Measurements from ENCODE around the gene CHMP3. TPM values are rescaled to one million over a fixed set of nuclear protein-coding genes. Genes with fewer than 3 reads are reported as not detected.
"Not testable (repeated sequence)": the region's sequence is repeated elsewhere in the genome, so short reads cannot be mapped to it uniquely, and the experiment has no call there.

CHMP3 gene
- total RNA-seq, 2 experiments from 2014 or later = 35.0 to 35.8 TPM

DNA sequence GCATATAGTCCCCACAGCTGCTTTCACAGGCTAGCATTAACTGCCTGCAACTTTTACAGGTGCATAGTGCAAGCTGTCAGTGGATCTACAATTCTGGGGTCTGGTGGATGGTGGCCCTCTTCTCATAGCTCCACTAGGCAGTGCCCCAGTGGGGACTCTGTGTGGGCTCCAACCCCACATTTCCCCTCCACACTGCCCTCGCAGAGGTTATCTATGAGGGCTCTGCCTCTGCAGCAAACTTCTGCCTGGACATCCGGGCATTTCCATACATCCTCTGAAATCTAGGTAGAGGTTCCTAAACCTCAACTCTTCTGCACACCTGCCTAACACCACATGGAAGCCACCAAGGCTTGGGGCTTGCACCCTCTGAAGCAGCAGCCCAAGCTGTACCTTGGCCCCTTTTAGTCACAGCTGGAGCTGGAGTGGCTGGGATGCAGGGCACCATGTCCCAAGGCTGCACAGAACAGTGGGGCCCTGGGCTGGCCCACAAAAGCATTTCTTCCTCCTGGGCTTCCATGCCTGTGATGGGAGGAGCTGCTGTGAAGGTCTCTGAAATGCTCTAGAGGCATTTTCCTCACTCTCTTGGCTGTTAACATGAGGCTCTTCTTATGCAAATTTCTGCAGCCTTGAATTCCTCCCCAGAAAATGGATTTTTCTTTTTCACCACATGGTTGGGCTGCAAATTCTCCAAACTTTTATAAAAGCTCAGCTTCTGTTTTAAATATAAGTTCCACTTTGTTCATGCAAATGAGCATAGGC lies 62.7 kb downstream of the CHMP3 start:
- no peak overlapping the region for H3K27ac Mint-ChIP-seq
- peaks cover 30% of the 10 kb centered on the region for H3K9me3 Mint-ChIP-seq (ENCODE audit: low read depth)
- H3K27me3 Mint-ChIP-seq = no peaks in the 10 kb centered on the region

DNA sequence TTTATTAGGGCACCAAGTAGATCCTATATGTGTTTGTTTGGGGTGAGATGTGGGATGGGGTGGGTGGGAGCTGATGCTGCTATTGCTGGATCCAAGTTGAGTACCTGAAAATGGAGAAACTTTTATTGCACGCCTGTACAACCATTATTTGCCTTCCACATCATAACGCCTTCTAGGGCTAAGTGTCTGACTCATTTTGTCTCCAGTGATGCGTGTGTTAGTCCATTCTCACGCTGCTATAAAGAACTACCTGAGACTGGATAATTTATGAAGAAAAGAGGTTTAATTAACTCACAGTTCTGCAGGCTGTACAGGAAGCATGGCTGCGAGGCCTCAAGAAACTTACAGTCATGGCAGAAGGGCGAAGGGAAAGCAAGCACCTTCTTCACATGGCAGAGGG lies 63.9 kb downstream of the CHMP3 start:
- Mint-ChIP-seq H3K27ac (peak overlapping the region; percentile 19), H3K36me3 (ENCODE audit: low read depth) (peaks cover 96% of the 10 kb centered on the region), H3K4me3 (no peak overlapping the region), H3K9me3 (ENCODE audit: low read depth) (peaks cover 32% of the 10 kb centered on the region), H3K27me3 (no peaks in the 10 kb centered on the region), H3K4me1 (peaks cover 22% of the 10 kb centered on the region)
- intact Hi-C loops (cut with DNase I, micrococcal nuclease) = no loop called here
- ChIA-PET CTCF (no interaction called here), POLR2A (no interaction called here)
- ATAC-seq (peak; percentile 36), DNase-seq (no peak)

More for the DNA sequence above, 62.7 kb downstream of the CHMP3 start:
- ChIA-PET CTCF (no interaction called here), POLR2A (no interaction called here)
- H3K36me3 Mint-ChIP-seq (ENCODE audit: low read depth) = peaks cover 95% of the 10 kb centered on the region
- peak; percentile 16 for DNase-seq
- ATAC-seq = no peak
- intact Hi-C loops (cut with DNase I, micrococcal nuclease) = no loop called here
- peaks cover 19% of the 10 kb centered on the region for H3K4me1 Mint-ChIP-seq
- H3K4me3 Mint-ChIP-seq = no peak overlapping the region

DNA sequence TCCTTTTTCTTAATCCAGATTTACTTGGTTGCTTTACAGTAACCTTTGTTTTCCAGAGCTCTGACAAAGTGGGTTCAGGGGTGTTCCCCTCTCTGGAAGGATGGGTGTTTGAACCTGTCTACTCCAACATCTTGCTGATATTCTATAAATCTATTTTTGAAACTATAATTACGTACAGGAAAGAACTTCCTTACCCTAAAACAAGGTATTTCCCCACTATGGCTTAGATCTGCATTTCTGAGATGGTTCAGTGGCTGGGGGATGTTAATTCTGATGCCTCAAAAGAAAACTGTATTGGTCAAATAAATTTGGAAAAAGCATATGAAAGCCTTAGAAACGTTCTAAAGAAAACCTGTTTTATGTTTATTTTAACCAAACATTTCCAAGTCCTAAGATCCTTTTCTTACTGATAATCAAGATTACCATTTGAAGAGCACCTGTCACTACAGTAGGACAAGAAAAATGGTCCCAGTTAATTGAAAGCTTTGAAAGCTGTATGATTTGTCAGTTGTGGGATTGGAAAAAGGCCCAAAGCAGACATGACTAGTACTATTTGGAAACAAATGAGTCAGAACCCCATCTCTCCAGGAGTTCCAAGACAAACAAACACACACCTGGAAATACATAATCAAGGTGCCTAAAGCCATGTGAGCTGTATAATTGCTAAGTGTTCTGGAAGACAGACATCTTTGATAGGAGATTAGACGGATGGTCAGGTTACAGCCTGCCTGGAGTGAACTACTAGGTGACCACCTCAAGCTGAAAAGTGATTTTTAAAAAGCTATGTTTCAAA lies 64.6 kb downstream of the CHMP3 start:
- Mint-ChIP-seq H3K4me1 (peaks cover 22% of the 10 kb centered on the region), H3K27ac (no peak overlapping the region), H3K9me3 (ENCODE audit: low read depth) (peaks cover 32% of the 10 kb centered on the region), H3K27me3 (no peaks in the 10 kb centered on the region), H3K36me3 (ENCODE audit: low read depth) (peaks cover 97% of the 10 kb centered on the region), H3K4me3 (no peak overlapping the region)
- no peak for ATAC-seq
- POLR2A ChIA-PET = interaction anchor here (0.7 kb wide), 1 partner anchor 25 kb away, joined by 3 read pairs; no protein-coding TSS in a partner anchor
- intact Hi-C loops (cut with DNase I, micrococcal nuclease) = no loop called here
- CTCF ChIA-PET = interaction anchor here (0.7 to 1.3 kb wide), 3 partner anchors 26 to 278 kb away, joined by 3 to 4 read pairs (median 3); no protein-coding TSS in a partner anchor
- DNase-seq = no peak

DNA sequence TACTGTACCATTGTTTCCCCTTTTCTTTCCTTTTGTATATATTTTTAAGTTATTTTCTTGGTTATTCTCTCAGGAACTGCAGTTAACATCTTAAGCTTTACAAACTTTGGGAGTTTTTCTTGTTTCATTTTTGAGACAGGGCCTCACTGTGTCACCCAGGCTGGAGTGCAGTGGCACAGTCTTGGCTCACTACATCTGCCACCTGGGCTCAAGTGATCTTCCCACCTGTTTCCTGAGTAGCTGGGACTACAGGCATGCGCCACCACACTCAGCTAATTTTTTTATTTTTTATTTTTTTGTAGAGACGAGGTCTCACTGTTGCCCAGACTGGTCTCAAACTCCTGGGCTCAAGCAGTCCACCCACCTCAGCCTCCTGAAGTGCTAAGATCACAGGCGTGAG lies 66.9 kb downstream of the CHMP3 start:
- H3K27me3 Mint-ChIP-seq; ATAC-seq; H3K27ac Mint-ChIP-seq; H3K4me3 Mint-ChIP-seq; intact Hi-C loops (cut with DNase I, micrococcal nuclease); CTCF ChIA-PET; POLR2A ChIA-PET; DNase-seq: not testable (repeated sequence)
- Mint-ChIP-seq H3K4me1 (peaks cover 22% of the 10 kb centered on the region), H3K36me3 (ENCODE audit: low read depth) (peaks cover 90% of the 10 kb centered on the region), H3K9me3 (ENCODE audit: low read depth) (peaks cover 28% of the 10 kb centered on the region)

DNA sequence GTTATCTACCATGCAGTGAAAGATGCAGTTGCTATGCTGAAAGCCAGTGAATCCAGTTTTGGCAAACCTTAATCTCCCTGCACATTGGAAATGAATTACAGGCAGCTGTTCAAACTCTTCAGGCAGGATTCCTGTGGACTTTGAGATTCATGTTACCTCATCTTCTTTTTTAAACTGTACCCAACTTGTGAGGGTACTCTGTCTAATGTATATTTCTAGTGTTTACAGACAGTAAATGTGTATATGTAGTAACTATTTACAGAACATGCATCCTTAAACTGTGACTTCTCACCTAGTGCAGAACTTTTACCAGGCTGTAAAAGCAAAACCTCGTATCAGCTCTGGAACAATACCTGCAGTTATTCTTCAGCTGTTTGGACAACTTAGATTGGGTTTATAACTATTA lies 71.2 kb downstream of the CHMP3 start:
- no peak overlapping the region for H3K4me3 Mint-ChIP-seq
- no peak for ATAC-seq
- no peaks in the 10 kb centered on the region for H3K27me3 Mint-ChIP-seq
- POLR2A ChIA-PET = no interaction called here
- H3K4me1 Mint-ChIP-seq = peaks cover 26% of the 10 kb centered on the region
- DNase-seq = no peak
- H3K36me3 Mint-ChIP-seq (ENCODE audit: low read depth) = peaks cover 86% of the 10 kb centered on the region
- peak overlapping the region; percentile 19 for H3K27ac Mint-ChIP-seq
- peaks cover 2% of the 10 kb centered on the region for H3K9me3 Mint-ChIP-seq (ENCODE audit: low read depth)
- CTCF ChIA-PET = interaction anchor here (0.9 to 1.5 kb wide), 2 partner anchors 13 to 16 kb away, joined by 3 to 4 read pairs; no protein-coding TSS in a partner anchor
- intact Hi-C loops (cut with DNase I, micrococcal nuclease) = no loop called here

DNA sequence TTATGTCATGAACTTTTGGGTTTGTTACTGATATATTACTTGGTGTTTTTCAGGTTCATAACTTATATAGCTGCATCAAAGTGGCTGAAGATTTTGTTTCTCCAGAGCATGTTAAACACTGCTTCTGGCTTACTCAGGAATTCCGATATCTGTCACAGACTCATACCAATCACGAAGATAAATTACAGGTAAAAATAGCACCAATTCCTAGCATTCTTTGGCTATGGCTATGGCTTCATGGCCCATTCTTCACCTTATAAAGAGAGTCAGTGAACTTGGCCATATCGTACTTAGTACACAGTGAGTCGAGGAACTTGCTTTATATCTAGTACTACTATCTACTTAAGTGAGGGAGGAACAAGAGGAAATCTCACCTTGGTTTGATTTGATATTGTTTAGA lies 72.2 kb downstream of the CHMP3 start:
- Mint-ChIP-seq H3K9me3 (ENCODE audit: low read depth) (peaks cover 2% of the 10 kb centered on the region), H3K36me3 (ENCODE audit: low read depth) (peaks cover 89% of the 10 kb centered on the region), H3K27ac (no peak overlapping the region), H3K4me3 (no peak overlapping the region), H3K27me3 (no peaks in the 10 kb centered on the region), H3K4me1 (peaks cover 26% of the 10 kb centered on the region)
- CTCF ChIA-PET = no interaction called here
- DNase-seq (no peak), ATAC-seq (no peak)
- POLR2A ChIA-PET = no interaction called here
- intact Hi-C loops (cut with DNase I, micrococcal nuclease) = no loop called here

DNA sequence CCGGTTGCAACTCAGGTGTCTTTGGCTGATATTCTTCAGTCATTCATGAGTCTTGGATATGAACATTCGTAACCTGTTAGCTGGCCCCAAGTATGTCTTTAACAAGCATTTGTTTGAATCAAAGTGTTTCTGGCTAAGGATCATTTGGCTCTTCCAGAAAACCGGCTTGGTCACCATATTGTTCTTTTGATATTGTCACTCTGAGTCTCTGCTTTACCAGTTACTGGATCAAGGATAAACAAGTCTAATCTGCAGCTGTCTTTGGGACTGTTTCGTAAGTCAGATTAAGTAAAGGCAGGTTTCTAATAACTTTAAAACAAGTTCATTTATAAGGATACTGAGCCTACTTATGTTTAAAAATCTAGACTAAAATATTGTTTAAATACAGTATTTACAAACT lies 73.0 kb downstream of the CHMP3 start:
- ChIA-PET POLR2A (no interaction called here), CTCF (no interaction called here)
- H3K4me3 Mint-ChIP-seq = no peak overlapping the region
- no peak for ATAC-seq
- intact Hi-C loops (cut with DNase I, micrococcal nuclease) = no loop called here
- peaks cover 30% of the 10 kb centered on the region for H3K4me1 Mint-ChIP-seq
- peaks cover 88% of the 10 kb centered on the region for H3K36me3 Mint-ChIP-seq (ENCODE audit: low read depth)
- no peaks in the 10 kb centered on the region for H3K27me3 Mint-ChIP-seq
- DNase-seq = no peak
- H3K9me3 Mint-ChIP-seq (ENCODE audit: low read depth) = no peaks in the 10 kb centered on the region
- H3K27ac Mint-ChIP-seq = peak overlapping the region; percentile 40

DNA sequence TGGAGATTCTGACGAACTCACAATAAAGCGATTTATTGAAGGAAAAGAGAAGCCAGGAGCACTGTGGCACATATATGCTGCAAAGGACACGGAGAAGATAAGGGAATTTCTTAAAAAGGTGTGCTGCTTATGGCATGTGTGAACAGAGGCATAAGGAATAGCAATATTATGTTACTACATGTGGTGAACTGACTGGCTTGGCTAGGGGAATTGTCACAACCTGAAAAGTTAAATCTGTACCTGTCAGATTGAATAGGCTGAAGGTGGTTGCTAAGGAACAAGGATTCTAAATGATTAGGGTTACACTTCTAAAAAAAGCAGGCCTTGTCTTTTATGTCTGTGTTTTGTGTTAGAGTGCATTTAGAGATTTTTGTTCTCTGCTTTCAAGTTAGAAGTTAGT lies 73.7 kb downstream of the CHMP3 start:
- Mint-ChIP-seq H3K27me3 (no peaks in the 10 kb centered on the region), H3K4me1 (peaks cover 34% of the 10 kb centered on the region), H3K36me3 (ENCODE audit: low read depth) (peaks cover 88% of the 10 kb centered on the region), H3K9me3 (ENCODE audit: low read depth) (no peaks in the 10 kb centered on the region), H3K27ac (peak overlapping the region; percentile 40), H3K4me3 (no peak overlapping the region)
- intact Hi-C loops (cut with DNase I, micrococcal nuclease) = no loop called here
- no peak for ATAC-seq
- no peak for DNase-seq
- POLR2A ChIA-PET = no interaction called here
- CTCF ChIA-PET = no interaction called here

DNA sequence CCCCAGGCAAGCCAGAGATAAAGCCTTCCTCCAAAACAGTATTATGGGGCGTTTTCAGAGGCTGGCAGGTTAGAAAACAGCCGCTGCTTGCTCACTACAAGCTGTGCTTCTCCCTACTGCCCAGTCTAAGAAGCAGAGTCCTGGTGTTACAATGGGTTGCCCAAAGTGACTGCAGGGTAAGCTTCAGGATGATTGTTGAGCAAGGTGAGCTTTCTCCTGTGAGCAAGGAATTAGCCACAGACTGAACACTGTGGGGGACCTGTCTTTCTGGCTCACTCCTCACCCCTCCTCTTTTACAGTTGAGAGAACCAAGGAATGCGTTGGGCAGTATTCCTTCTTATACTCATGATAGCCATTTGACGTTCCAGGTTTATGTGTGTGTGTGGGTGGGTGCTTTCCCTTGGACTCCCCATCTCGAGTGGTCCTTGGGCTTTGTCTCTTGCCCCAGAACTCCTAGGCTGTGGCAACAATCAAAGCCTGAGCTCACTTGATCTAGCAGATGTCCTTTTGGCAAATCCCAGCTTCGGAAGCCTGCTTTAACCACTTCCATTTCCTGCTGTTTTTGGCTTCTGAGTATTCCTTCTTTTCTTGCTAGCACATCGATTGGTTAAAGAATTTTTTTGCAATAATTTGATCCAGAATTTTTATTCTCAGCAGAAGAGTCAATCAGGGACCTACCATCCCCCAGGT lies 74.5 kb downstream of the CHMP3 start:
- intact Hi-C loops (cut with DNase I, micrococcal nuclease) = no loop called here

DNA sequence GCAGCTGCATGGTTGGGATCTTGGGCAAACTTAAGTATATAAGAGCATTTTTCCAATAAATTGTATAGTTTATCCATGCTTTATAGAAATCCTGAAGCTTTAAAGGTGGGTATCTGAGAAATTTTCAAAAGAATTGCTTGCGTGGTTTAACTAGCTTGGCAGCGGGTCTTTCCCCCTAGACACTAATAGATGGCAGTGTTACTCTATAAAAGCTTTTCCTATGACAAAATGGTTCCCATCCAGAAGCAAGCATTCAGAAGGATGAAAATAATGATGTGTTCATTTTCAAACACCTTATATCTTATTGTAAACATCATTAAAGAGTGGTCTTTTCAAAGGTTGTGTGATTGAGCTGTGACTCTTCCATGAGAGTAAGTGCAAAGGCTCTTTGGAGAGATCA lies 76.2 kb downstream of the CHMP3 start:
- Mint-ChIP-seq H3K27ac (no peak overlapping the region), H3K27me3 (no peaks in the 10 kb centered on the region), H3K9me3 (ENCODE audit: low read depth) (no peaks in the 10 kb centered on the region), H3K4me1 (peaks cover 57% of the 10 kb centered on the region), H3K4me3 (no peak overlapping the region), H3K36me3 (ENCODE audit: low read depth) (peaks cover 94% of the 10 kb centered on the region)
- POLR2A ChIA-PET = no interaction called here
- intact Hi-C loops (cut with DNase I, micrococcal nuclease) = no loop called here
- ATAC-seq = no peak
- CTCF ChIA-PET = interaction anchor here (0.7 to 1.1 kb wide), 3 partner anchors 9 to 45 kb away, joined by 3 read pairs; no protein-coding TSS in a partner anchor
- no peak for DNase-seq

More for the DNA sequence above, 74.5 kb downstream of the CHMP3 start:
- ATAC-seq = no peak
- Mint-ChIP-seq H3K4me3 (no peak overlapping the region), H3K27me3 (no peaks in the 10 kb centered on the region), H3K27ac (peak overlapping the region; percentile 40), H3K9me3 (ENCODE audit: low read depth) (no peaks in the 10 kb centered on the region), H3K36me3 (ENCODE audit: low read depth) (peaks cover 88% of the 10 kb centered on the region), H3K4me1 (peaks cover 42% of the 10 kb centered on the region)
- ChIA-PET POLR2A (no interaction called here), CTCF (interaction anchor here (0.5 kb wide), 1 partner anchor 29 kb away, joined by 3 read pairs; no protein-coding TSS in a partner anchor)
- DNase-seq = no peak

DNA sequence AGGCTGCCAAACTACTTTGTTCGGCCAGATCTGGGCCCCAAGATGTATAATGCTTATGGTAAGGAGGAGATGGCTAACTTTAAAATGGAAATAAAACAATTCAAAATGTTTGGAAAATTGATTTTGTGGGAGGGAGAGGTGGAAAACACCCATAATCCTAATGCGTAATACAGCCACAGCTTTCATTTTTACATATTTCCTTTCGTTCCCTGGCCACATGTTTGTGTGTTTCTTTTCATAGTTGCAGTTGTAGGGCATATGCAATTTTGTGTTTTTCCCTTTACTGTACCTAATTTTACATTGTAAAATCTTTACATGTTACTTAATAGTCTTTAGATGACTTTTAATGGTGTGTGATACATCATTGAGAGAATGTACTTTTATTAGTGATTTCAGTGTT lies 77.4 kb downstream of the CHMP3 start:
- Mint-ChIP-seq H3K4me1 (peaks cover 67% of the 10 kb centered on the region), H3K9me3 (ENCODE audit: low read depth) (no peaks in the 10 kb centered on the region), H3K27ac (peak overlapping the region; percentile 72), H3K4me3 (no peak overlapping the region), H3K36me3 (ENCODE audit: low read depth) (peaks cover 91% of the 10 kb centered on the region), H3K27me3 (no peaks in the 10 kb centered on the region)
- ChIA-PET CTCF (no interaction called here), POLR2A (interaction anchor here (0.6 to 0.7 kb wide), 2 partner anchors 505 to 1540 kb away, joined by 3 to 6 read pairs; no protein-coding TSS in a partner anchor)
- DNase-seq (no peak), ATAC-seq (no peak)
- intact Hi-C loops (cut with DNase I, micrococcal nuclease) = no loop called here

Measured in activated CD4-positive, alpha-beta T cell treated with anti-CD3 and anti-CD28 coated beads for 36 hours (primary cell).